GM12875 (cell line): ENCODE data around the gene COA3.

Experiments used
- H3K4me3 ChIP-seq: one replicate; pipeline ENCODE4 v1.5.1; 2011; ENCODE audit warnings: low read depth, low read length, control low read depth
- CTCF ChIP-seq: IDR thresholded peaks from 2 replicates; pipeline ENCODE4 v1.5.1; 2011; ENCODE audit warnings: low read depth, mild to moderate bottlenecking, control low read depth, inconsistent platforms, low read length, moderate library complexity, borderline replicate concordance; ENCODE audit not compliant: insufficient read depth

The COA3 gene

DNA sequence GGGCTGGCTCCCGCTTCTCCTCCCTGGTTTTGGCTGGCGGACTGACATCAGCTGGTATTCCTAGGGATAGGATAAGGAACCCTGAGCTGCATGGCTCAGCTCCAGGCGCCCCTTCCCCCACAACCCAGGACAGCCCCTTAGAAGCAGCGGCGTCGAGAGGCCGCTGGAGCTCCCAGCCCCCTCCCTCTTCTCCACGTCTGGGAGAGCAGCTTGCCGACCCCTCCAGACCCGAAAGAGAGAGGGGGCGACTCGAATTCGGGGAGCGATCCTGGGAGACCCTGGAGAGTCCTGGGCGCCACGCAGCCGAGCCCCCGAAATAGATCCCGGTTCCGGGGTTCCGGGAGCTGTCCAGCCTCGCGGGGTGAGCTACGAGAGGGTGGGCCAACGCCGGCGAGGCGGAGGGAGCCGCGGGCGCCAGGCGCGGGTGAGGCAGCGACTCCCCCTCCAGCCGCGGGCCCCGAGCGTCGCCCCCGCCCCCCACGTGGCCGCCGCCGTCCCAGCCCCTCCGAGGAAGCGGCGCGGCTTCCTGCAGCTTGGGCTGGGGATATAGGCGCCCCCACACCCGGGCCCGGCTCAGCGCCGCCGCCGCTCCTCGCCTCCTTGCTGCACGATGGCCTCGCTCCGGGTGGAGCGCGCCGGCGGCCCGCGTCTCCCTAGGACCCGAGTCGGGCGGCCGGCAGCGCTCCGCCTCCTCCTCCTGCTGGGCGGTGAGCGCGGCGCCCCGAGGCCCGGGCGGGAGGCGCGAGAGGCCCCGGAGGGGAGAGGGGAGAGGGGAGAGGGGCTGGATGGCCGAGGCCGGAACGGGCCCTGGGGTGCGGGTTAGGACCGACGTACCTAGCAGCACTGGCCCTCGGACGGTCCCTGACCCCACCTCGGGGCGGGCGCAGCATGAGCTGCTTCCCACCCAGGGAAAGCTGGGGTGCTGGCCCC lies 37.6 kb downstream of the COA3 start, which contains the start of gene RAMP2:
RAMP2 (plus strand) TSS at position 576 of the 930 bp plus-strand sequence; CDS start at position 611, 35 bp downstream.
- H3K4me3 ChIP-seq, result peak within 1 kb of the TSS; percentile 14

GRCh38 chr17:42759982-42760651 lies 38.4 kb downstream of the COA3 start:
- no peak for TF ChIP-seq CTCF

More for the DNA sequence above, 37.6 kb downstream of the COA3 start, which contains the start of gene RAMP2:
- no peak for TF ChIP-seq CTCF

DNA sequence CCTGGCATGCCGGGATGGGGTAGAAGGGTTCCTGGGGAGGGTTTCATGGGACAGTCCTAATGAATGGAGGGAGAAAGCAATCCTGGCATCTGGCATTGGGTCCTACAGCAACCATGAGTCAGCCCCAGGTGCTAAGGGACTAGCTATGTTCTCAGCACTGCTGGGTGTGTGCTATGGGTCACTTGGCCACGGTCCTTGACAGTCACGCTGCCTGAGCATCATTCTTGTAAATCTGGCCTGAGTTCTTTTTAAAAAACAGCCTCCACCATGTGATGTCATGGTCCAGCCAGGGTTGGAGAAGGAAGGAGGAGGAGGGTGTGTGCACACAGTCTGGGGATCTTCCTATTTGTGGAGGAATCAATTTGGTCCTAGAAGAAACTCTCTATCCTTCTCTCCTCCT lies 43.7 kb downstream of the COA3 start:
- H3K4me3 ChIP-seq, result no peak overlapping the region
- no peak for TF ChIP-seq CTCF

More at GRCh38 chr17:42759982-42760651, 38.4 kb downstream of the COA3 start:
- no peak overlapping the region for H3K4me3 ChIP-seq

- no peak for TF ChIP-seq CTCF
- no peak overlapping the region for H3K4me3 ChIP-seq
Observed at GRCh38 chr17:42751628-42752027, 46.9 kb downstream of the COA3 start.

DNA sequence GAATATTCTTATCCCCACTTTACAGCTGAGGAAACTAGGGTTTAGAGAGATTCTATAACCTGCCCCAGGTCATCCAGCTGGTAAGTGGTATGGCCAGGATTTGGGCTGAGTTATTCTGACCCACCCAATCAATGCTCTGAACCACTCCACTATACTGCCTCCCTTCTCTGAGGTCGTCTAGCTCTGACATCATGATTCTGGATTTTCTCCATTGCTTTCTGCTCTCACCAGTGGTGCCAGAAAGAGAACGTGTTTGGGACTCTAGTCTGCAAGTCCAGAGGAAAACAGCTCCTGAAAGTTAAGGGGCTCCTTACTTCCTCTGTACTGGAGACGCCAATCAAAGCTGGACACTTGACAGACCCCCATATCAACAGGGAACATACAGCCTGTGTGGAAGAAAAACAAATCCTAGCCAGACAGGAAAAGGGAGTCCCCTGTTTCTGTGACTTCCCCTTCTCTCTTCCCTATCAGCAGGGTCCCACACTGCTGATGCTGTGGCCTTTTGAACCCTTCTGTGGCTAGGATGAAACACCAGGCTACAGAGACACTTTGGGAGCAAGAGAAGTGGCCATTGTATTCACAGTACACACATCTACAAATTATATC lies 47.7 kb downstream of the COA3 start:
- TF ChIP-seq CTCF, result no peak
- no peak overlapping the region for H3K4me3 ChIP-seq

DNA sequence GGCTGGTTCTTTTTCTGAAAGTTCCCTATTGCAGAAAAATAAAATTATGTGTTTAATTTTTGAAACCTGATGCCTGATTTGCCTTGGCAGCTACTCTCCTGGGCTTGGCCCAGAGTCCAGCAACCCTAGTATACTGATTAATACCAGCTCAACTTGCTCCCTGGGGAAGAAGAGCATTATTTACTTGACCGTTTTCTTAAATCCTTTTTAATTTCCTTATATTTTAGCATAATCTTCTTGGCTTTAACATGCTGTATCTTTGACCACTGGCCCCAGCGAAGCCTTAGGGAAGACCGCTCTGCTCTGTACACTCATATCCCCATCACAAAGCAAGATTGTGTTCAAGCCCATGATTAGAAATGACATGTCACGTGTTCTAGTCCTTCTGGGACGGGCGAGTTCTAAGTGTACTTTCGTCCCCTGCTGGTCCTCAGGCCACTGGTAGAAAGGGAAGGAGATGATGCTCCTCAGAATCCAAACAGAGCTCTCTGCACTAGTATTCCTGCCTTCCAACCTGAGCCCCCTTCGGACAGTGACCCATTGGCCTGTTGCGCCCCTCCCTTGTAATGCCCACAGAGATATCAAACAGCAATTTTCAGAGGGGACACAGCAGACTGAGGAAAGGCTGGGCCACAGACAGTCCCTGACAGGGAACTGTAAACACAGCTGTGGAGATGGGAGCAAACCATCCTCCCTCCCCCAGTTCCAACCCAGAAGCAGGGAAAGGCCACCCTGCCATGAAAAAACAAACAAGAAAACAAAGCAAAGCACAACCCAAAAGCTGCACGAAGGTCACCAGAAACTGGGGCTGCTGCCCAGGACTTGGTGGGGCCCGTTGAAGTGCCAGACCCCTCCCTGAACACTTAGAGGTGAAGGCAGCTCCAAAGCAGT lies 49.4 kb downstream of the COA3 start:
- H3K4me3 ChIP-seq, result no peak overlapping the region
- no peak for TF ChIP-seq CTCF
